HG02870 (cell line): ENCODE data around the gene WNT3.
"Not testable (repeated sequence)": the region's sequence is repeated elsewhere in the genome, so short reads cannot be mapped to it uniquely, and the experiment has no call there.

ENCODE experiments used
- ATAC-seq: cut with Tn5 transposase; IDR thresholded peaks from one replicate; pipeline ENCODE4 v1.9.1; 2021; ENCODE audit warnings: mild to moderate bottlenecking, moderate library complexity; ENCODE audit not compliant: unreplicated experiment

The WNT3 gene

GRCh38 chr17:46788300-46788699 is 30.2 kb downstream of the WNT3 start:
- no peak for ATAC-seq

GRCh38 chr17:46787478-46787877 is 31.0 kb downstream of the WNT3 start:
- ATAC-seq = no peak

DNA sequence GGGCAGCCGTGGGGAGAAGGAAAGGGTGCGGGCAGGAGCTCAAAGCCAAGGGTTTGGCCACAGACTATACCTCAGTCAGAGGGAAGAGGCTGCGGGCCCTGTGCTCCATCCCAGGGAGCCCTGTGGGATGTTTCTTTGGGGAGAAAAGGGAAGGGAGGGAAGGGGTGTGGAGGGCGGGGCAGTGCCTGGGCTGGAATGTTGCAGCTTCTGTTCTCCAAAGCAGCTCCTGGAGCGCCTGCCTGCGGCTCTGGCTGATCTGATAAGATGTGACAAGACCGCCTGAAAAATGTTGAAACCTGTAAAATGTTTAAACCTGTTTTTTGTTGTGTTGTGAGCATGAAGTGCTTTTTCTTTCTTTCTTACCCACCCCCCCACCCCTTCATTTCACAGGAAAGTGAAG is 32.8 kb downstream of the WNT3 start:
- ATAC-seq = no peak

DNA sequence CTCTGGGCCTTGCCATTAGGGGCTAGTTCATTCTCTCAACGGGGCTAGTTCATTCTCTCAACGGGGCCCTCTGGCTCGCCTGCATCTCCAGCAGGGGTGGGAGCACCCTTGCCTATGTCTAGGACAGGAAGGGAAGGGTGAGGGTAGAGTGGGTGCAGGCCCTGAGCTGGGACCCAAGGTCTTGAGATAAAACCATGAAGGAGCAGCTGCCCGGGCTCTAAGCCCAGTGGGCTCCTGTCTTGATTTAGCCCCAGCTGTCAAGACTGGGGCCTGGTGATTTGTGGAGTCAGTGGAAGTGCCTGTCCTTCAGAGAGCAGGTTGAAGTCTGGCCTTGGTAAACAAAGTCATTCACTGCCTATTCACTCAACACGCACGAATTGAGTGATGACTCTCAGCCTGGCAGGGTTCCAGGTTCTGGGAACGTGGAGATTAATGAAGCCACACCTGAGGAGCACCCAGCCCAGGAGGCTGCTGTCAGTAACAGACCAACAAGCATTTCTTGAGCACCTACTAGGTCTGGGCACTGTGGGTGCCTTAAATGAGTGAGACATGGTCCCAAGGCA is 35.4 kb downstream of the WNT3 start:
- ATAC-seq = no peak

DNA sequence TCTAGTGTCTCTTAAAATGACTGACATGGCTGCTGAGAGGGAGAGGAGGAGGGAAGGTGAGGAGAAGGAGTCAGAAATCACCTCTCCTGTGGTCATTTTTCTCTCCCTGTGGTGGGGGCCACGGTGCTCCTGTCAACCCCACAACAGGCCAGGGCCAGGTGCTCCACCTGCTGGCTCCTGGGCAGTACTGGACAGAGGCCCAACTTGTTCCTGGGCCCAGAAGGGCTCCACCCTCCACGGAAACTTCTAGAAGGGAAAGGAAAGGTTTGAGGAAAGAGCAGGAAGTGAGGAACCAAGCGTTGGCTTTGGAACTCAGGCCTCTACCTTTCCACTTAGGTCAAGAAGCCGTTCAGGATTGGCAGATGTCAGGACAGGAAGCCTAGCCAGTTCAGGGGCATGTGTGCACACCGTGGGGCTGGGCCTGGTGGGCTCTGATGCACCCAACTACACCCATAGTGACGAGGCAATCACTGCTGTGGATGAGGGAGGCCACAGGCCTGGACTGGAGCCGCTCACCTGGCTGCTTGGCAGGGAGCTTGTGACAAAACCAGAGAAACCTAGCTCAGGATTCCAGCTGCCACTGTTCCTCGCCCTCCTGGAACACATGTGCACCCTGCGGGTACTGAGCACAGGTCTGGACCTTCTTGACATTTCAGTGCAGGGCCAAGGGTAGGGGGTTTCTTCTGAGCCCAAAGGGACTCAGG is 36.1 kb downstream of the WNT3 start:
- no peak for ATAC-seq

- no peak for ATAC-seq
Measured at GRCh38 chr17:46780003-46780373, 38.5 kb downstream of the WNT3 start.

DNA sequence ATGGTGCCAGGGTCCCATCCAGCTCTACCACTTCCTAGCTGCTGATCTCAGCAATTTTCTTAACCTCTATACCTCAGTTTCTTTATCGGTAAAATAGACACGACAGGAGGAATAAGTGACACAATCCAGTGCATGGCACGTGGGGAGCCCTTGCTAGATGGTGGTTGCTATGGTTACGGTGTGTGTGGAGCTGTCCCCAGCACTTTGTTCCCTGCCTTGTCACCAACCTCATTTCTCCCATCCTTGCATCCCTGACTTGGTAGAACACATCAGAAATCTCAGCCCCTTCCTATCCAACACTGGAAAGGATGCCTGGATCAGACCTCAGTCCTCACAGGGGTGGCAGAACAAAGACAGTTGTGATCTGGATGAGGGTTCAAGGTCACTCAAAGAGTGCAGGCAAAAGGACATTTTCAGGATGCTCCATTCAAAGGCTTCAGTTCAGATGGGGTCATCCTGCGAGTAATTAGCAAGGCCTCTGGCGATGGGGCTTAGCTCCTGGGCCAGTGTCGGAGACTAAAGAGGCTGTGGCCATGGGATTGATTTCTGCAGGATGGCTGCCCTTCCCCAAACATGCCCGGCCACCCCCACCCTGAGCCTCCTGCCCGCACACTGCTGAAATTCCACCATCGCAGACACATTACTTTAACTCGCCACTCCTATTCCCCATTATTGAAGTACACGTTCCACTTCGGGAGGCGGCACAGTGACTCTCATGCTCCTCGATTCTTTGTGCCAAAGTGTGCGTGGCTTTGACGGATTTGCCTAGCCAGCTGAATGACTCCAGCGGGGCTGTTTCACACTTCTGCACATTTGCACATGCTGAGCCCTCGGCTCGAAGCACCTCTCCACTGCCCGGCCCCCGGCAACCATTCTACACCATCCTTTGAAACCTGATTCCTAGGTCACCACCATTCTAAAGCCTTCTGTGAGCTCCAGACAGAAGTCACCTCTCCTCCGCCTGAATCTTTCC is 40.3 kb downstream of the WNT3 start:
- ATAC-seq = no peak

- ATAC-seq = no peak
Measured at GRCh38 chr17:46776298-46777005, 42.0 kb downstream of the WNT3 start.

GRCh38 chr17:46774108-46774737 is 44.3 kb downstream of the WNT3 start:
- no peak for ATAC-seq

GRCh38 chr17:46773676-46774075 is 44.8 kb downstream of the WNT3 start:
- ATAC-seq = no peak

- ATAC-seq = no peak
Measured at GRCh38 chr17:46773221-46773605, 45.3 kb downstream of the WNT3 start.

DNA sequence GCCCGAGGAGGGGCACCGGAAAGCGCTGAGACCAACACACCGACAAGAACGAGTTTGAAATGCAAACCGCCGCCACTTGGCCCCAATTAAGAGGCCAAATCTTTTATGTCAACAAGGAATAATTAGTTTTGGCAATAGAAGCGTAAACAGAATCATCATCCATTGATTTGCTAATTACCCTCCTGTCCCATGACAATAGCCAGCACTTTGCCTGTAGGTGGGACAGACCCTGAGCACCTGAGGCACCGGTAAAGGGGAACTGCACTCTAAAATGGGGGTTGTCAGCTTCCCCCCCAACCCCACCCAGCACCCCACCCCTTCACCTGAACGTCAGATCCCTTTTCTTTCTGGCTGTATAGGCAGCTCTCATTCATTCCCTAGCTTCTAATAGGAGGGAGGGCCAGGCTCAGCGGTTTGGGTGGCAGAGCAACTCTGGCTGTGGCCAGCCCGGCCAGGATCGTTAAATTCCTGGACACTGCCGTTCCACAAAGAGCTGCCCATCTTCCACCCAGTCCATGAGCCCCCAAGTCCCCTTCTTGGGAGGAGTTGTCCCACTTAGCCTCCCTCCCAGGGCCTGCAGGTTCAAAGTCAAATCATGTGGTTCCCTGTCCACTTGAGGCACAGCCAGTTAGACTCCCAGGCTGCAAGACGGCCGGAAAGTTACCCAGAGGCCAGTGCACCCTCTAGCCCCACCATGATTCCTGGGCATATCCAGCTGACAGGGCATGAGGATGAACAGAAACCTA is 45.8 kb downstream of the WNT3 start:
- ATAC-seq = no peak

GRCh38 chr17:46771561-46772474 is 46.7 kb downstream of the WNT3 start:
- ATAC-seq = no peak

GRCh38 chr17:46770818-46771560 is 47.5 kb downstream of the WNT3 start:
- no peak for ATAC-seq

DNA sequence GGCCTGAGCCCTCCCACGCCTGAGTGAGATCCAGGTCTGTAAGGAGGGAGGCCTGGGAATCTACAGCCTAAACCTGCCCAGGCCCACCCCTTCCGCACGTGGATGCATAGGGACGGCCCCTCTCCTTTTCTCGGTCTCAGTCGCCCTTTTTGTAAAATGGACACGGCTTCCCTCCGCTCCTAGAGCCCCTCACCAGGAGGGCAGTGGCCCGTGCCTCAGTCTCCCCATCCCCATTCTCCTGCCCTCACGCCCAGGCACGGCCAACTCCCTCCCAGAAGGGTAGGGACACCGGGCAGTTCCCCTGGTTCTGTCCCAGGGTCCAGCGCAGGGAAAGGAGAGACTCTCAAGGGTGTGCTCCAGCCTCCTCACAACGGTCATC is 48.1 kb downstream of the WNT3 start:
- no peak for ATAC-seq

GRCh38 chr17:46769531-46770438 is 48.7 kb downstream of the WNT3 start:
- no peak for ATAC-seq

- not testable (repeated sequence) for ATAC-seq
Measured at GRCh38 chr17:46768896-46769295, 49.6 kb downstream of the WNT3 start.
